Left hindlimb (tissue), 1 donor: ENCODE data around the gene SPEM2.
A peak's percentile ranks its signal among the peaks of the same experiment; 100 is the strongest.
"Not testable (repeated sequence)": the region's sequence is repeated elsewhere in the genome, so short reads cannot be mapped to it uniquely, and the experiment has no call there.

Experiments used
- DNase-seq: peaks from one replicate; pipeline ENCODE4 v3.0.0-alpha.2; 2018

Gene SPEM2

GRCh38 chr17:7443499-7444485 is 18.4 kb downstream of the SPEM2 start:
- DNase-seq, result no peak

GRCh38 chr17:7444682-7445618 is 19.5 kb downstream of the SPEM2 start, which contains the start of gene CHRNB1:
Gene CHRNB1, plus strand, starts transcription at chr17:7445061. Its CDS starts 67 bp downstream, at chr17:7445128.
- DNase-seq, result peak; percentile 70

- DNase-seq, result no peak
These were observed 20.2 kb downstream of the SPEM2 start for GRCh38 chr17:7445619-7445968.

GRCh38 chr17:7448461-7448860 is 23.0 kb downstream of the SPEM2 start:
- DNase-seq, result no peak

- DNase-seq, result no peak
These were observed 34.6 kb downstream of the SPEM2 start for GRCh38 chr17:7459961-7460545.

GRCh38 chr17:7460850-7461660 is 35.6 kb downstream of the SPEM2 start:
- DNase-seq, result no peak

GRCh38 chr17:7462474-7463371 is 37.3 kb downstream of the SPEM2 start:
- no peak for DNase-seq

- DNase-seq, result no peak
These were observed 38.0 kb downstream of the SPEM2 start for GRCh38 chr17:7463372-7463846.

- no peak for DNase-seq
These were observed 38.7 kb downstream of the SPEM2 start for GRCh38 chr17:7464081-7464480.

- no peak for DNase-seq
These were observed 40.3 kb downstream of the SPEM2 start for GRCh38 chr17:7465597-7466275.

- DNase-seq, result no peak
These were observed 40.9 kb downstream of the SPEM2 start for GRCh38 chr17:7466318-7466638.

- no peak for DNase-seq
These were observed 41.4 kb downstream of the SPEM2 start for GRCh38 chr17:7466639-7467341.

- no peak for DNase-seq
These were observed 42.1 kb downstream of the SPEM2 start for GRCh38 chr17:7467498-7467897.

- DNase-seq, result no peak
These were observed 42.9 kb downstream of the SPEM2 start for GRCh38 chr17:7468290-7468689.

- no peak for DNase-seq
These were observed 43.5 kb downstream of the SPEM2 start for GRCh38 chr17:7468804-7469389.

- not testable (repeated sequence) for DNase-seq
These were observed 44.4 kb downstream of the SPEM2 start for GRCh38 chr17:7469843-7470242.

GRCh38 chr17:7470457-7470973 is 45.1 kb downstream of the SPEM2 start:
- not testable (repeated sequence) for DNase-seq

- no peak for DNase-seq
These were observed 46.3 kb downstream of the SPEM2 start for GRCh38 chr17:7471729-7472128.

- DNase-seq, result not testable (repeated sequence)
These were observed 49.4 kb downstream of the SPEM2 start for GRCh38 chr17:7474767-7475166.
